Sigmoid colon (tissue), 3 donors: ENCODE results near the gene SECTM1.

Experiments
- POLR2A ChIP-seq, 2 donors: fragments of 450-650 bp; IDR thresholded peaks; one replicate each; pipeline ENCODE4 v1.6.1; 2016; ENCODE audit warnings: antibody characterized with exemption in 2 of 2, mild to moderate bottlenecking in 2 of 2, moderate library complexity in 2 of 2
- TF ChIP-seq, protein P1 (sequence below), 4 experiments: fragments of 450-650 bp in 3 of 4; fragments of 200-600 bp in 1 of 4; IDR thresholded peaks; one replicate each; pipeline ENCODE4 v1.5.1; 2016 to 2019; ENCODE audit warnings: antibody characterized with exemption in 4 of 4, mild to moderate bottlenecking in 3 of 4, moderate library complexity in 2 of 4

GRCh38 chr17:82320956-82321927 lies 12.3 kb downstream of the SECTM1 start:
- TF ChIP-seq POLR2A (IDR thresholded peaks at IDR 0.05) = no peak
- TF ChIP-seq, protein P1, sequence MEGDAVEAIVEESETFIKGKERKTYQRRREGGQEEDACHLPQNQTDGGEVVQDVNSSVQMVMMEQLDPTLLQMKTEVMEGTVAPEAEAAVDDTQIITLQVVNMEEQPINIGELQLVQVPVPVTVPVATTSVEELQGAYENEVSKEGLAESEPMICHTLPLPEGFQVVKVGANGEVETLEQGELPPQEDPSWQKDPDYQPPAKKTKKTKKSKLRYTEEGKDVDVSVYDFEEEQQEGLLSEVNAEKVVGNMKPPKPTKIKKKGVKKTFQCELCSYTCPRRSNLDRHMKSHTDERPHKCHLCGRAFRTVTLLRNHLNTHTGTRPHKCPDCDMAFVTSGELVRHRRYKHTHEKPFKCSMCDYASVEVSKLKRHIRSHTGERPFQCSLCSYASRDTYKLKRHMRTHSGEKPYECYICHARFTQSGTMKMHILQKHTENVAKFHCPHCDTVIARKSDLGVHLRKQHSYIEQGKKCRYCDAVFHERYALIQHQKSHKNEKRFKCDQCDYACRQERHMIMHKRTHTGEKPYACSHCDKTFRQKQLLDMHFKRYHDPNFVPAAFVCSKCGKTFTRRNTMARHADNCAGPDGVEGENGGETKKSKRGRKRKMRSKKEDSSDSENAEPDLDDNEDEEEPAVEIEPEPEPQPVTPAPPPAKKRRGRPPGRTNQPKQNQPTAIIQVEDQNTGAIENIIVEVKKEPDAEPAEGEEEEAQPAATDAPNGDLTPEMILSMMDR (IDR thresholded peaks at IDR 0.05) = peak; percentile 82 to 97 (median 90)
